Stimulated activated CD8-positive, alpha-beta memory T cell treated with anti-CD3 and anti-CD28 coated beads, Interleukin-4, amount 100 ng/mL, for 4 hours (primary cell): ENCODE measurements around the gene DEAF1.

ENCODE experiments used
- DNase-seq, 2 donors: peaks; one replicate each; pipeline ENCODE4 v3.0.0-alpha.2; 2020; ENCODE audit warnings: low read depth in 2 of 2, low spot score in 1 of 2

Gene DEAF1

GRCh38 chr11:625636-626268 is 69.3 kb downstream of the DEAF1 start:
- no peak for DNase-seq

- DNase-seq = no peak
Observed at GRCh38 chr11:624705-625635, 70.1 kb downstream of the DEAF1 start, which contains the start of gene CDHR5. TSS of gene CDHR5 (minus strand) at chr11:624955. CDS start at chr11:624902, 53 bp downstream.

DNA sequence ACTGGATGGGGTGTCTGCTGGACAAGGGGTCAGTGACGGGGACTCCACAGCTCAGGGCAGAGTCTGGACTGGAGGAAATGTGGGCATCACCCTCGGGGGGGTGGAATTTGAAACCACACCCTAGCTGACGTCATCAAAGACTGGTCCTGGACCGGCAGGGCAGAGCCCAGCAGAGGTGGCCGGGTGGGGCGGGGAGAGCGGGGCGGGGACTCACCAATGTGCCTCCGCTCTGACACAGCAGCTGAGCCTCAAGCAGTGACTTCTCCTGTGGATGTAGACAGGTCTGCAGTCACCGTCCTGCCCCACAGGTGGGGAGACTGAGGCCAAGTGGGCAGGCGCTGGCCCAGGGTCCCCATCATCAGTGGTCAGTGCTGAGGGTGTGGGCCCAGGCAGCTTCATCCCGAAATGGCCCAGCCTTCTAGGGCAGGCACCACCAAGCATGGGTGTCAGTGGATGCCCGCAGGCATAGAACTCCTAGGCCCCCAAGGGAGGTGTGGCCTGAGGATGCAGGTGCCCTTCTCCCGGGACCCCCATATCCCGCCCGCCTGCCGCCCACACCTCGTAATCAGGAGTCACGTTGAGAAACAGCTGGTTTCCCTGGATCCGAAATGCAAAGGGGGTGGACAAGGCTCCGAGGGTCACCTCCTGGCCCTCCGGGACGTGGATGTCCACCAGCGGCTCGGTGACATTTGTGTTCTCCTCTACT is 70.9 kb downstream of the DEAF1 start:
- DNase-seq = no peak

DNA sequence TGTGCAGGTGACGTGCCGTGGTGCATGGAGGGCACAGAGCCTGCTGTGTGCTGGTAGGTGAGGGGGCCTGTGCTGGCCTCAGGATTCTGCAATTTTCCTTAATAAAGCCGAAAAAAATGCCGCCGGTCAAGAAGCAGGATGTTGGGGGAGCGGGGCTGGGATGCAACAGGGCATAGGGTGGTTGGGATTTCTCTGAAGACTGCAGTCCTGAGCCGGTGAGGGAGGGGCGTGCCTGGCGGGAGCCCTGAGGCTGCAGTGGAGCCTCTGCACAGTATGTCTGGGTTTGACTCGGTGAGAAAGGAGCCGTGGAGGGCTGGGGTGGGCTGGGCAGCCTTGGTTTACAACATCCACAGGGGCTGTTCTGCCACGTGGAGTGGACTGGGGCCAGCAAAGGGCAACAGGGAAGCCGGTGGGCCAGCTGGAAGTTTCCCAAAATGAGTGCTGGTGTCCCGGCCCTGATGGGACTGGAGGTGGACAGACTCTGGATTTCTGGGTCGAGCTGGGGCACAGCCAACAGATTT is 71.6 kb downstream of the DEAF1 start:
- DNase-seq = no peak

GRCh38 chr11:621838-622237 is 73.2 kb downstream of the DEAF1 start:
- DNase-seq = no peak

- DNase-seq = no peak
Observed at GRCh38 chr11:620935-621814, 73.8 kb downstream of the DEAF1 start.

DNA sequence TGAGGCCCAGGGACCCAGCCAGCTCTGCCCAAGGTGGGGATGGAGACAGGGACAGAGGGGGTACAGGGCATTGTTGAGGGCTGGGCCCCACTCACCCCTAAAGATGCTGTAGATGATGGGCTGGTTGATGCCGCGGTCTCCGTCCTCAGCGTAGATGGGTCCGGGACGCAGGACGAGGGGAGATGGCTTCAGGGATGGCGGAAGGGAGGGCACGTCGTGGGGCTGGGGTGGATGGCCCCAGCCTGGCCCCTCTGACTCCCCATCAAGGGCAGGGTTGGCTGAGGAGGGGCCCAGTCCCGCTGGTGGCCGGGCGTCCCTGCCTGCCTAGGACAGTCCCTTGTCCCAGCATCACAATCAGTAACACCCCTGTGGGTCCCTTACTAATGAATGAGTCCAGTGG is 74.8 kb downstream of the DEAF1 start:
- DNase-seq = no peak

- no peak for DNase-seq
Observed at GRCh38 chr11:619628-620050, 75.4 kb downstream of the DEAF1 start.

DNA sequence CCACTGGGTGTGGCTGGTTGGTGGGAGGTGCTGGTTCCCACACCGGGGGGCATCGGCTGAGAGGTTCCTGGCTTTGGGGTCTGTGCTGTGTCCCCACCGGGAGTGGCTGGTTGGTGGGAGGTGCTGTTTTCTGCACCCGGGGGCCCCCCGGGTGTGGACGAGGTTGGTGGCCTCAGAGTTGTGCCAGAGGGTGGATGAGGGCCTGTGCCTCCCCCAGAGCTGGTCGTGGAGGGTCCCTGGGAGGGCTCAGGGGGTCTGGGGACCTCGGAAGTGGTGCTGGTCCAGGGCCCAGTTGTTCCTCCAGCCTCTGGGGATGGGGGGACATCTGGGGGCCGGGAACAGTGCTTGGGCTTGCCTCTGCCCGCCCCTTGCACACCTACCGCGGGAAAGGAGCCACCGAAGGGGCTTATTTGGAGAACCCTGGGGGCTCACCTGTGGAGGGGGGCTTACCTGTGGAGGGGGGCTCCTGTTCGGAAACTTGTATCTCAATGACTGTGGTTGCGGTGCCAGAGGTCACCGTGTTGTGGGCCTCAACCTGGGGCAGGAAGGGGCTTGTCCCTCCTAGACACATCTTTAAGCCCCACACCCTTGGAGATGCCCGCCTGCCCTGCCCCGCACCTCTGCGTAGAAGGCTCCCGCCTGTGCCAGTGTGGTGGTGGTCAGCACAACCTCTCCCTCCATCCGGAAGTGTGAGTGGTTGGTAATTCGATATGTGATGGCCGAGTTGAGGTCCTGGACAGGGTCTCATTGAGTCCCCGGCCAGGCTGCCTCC is 76.0 kb downstream of the DEAF1 start:
- no peak for DNase-seq

DNA sequence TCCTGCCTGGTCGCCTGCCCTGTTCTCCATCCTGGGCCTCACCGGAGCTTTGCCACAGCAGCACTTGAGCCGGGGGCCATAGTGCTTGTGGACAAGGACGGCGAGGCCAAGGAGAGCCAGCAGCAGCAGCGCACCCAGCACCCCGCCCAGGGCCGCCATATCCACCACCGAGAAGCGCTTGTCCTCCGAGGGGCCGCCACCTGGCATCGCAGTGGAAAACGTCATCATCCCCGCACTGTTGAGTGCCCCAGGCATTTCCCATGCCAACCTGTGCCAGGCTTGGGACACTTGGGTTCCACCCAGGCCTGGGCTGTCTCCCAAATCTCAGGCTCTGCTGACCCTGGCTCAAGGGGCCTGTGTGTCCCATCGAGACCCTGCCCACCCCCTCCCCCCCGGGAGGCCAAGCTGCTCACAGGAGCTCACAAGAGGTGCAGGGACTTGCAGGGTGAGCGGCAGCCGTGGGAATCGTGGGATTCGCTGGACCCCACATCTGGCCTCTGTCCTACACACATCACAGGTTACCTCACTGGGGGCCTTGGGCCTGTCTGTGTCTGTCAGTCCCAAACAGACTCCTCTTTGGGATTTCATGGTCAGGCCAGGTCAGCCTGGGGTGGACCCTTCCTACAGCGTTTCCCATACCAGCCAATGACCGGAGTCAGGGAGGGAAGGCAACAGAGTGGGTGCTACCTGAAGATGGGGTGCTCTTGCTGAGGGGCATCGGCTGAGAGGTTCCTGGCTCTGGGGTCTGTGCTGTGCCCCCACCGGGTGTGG is 76.9 kb downstream of the DEAF1 start:
- DNase-seq = no peak

DNA sequence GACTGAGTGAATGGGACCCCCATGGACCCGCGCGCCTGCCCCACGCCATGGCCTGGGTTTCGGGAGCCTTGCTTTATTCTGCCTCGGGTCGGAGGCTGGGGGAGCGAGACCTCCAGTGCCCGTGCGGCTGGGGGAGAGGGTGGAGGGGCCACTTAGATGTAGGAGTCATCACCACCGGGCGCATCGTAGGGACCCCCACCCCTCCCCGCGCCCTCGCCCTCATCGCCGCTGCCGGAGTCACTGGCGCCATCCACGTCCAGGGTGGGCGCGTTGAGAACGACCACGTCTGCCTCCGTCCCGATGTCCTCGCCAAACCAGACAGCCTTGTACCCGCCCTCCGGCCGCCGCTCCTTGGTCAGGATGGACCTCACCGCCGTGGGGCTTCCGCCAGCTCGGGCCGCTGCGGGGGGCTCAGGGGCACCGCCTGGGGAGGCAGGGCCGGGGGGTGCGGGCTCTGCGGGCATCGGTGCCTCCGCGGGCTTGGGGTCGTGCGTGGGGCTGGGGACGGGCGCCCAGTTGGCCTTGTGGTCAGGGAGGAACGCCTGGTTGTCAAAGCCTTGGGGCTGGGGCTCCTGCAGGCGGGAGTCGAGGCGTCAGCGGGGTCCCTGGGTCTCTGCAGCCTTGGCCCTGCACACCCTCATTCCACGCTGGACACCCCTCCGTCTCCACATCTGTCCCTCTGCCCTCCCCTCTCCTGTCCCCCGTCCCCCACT is 77.7 kb downstream of the DEAF1 start:
- DNase-seq = no peak

DNA sequence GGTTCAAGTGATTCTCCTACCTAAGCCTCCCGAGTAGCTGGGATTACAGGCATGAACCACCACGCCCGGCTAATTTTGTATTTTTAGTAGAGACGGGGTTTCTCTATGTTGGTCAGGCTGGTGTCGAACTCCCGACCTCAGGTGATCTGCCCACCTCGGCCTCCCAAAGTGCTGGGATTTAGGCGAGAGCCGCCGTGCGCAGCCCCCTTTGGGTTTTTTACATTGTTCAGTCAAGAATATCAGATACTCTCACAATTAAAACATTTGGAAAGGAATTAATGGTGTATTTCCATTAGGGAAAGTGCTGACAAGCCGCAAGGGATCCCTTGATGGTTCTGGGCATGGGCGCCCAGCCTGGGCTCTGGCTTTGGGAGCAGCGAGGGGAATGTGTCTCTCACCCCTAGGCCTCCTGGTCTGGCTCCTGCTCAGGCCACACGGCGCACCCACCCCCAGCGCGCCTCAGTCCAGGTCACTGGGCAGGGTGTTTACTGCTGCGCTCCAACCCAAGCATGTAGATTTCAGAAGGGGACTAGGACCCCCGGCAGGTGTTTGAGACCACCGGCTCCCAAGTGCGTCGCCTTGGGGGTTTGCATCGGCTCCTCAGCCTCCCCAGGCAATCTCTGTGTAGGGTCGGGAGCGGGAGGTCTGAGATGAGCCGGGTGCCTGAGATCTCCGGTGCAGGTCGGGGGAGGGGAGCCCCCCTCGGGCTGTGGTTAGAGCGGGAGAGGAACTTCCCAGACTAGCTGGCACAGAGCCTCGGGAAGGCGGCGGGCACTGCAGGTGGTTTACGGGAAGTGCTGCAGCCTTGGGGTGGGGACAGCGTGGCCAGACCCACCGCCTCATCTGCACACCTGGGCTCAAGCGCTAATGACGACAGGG is 78.5 kb downstream of the DEAF1 start:
- DNase-seq = no peak

DNA sequence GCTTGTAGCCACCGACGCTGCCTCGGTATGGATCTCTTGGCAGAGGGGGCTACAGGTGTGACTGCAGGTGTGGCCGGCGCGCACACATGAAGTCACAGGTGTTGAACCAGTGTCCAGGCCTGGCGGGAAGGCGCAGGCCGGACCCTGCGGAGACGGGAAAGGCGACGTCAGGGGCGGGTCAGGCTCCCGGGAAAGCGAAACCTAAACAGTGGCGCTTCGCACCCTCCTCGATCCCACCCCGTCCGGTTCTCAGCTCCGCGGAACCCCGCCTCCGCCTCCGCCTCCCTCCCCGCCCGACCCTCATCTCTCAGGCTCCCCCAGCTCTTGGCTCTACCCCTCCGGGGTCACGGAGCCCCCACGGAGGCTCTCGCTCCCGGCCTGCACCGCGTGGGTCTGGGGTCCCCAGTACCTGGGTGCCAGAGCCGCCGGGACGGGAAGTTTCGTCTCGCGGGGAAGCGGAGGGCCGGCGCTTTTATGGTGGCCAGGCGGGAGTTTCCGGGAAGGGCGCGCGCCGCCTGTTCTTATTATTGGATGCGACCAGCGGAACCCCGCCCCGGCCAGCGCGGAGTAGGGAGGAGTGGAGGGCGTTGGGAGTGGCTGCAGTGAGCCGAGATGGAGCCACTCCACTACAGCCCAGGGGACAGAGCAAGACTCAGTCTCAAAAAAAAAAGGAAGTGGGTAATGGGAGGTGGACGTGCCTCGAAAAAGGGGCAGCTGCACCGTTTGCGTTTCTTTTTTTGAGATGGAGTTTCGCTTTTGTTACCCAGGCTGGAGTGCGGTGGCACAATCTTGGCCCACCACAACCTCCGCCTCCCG is 79.3 kb downstream of the DEAF1 start, which contains the start of gene IRF7:
TSS of gene IRF7 (minus strand) at position 447 of the 816 bp plus-strand sequence. CDS start 586 bp downstream, outside the sequence.
- DNase-seq = peak; percentile 70 to 72

- no peak for DNase-seq
Observed at GRCh38 chr11:614623-615503, 80.2 kb downstream of the DEAF1 start.

- DNase-seq = no peak
Observed at GRCh38 chr11:614021-614622, 80.9 kb downstream of the DEAF1 start.
